Panc1 (cell line): ENCODE measurements around the gene DHX38. TPM values are rescaled to one million over a fixed set of nuclear protein-coding genes. Genes with fewer than 3 reads are reported as not detected.

Experiments used
- ATAC-seq: fragments of 200-7000 bp; cut with Tn5 transposase; 2 replicates; pipeline ENCODE4 v1.9.1; 2020; ENCODE audit warnings: mild to moderate bottlenecking, moderate library complexity
- BruUV-seq: library from RNA; stranded (reverse); fragments of 400-500 nt; replicated peaks from 2 replicates; lab custom pipeline; 2021; lab: Mats Ljungman, UMichigan
- CTCF ChIA-PET: fragments of 300-600 bp; sonication (Branson Sonifier 250); formaldehyde crosslinking; loops from one replicate; lab custom pipeline; 2022; ENCODE audit warnings: antibody characterized with exemption; lab: Charles Lee
- POLR2A ChIA-PET: fragments of 300-600 bp; sonication (Branson Sonifier 250); formaldehyde crosslinking; loops from one replicate; lab custom pipeline; 2022; ENCODE audit warnings: antibody characterized with exemption; lab: Charles Lee
- DNase-seq: peaks from one replicate; pipeline ENCODE4 v3.0.0-alpha.2; 2010; ENCODE audit warnings: low read depth, low spot score
- H3K27ac ChIP-seq: 2 replicates; pipeline ENCODE4 v1.5.1; 2011; ENCODE audit warnings: mild to moderate bottlenecking, low read length, inconsistent platforms
- H3K27me3 ChIP-seq: fragments of 200-500 bp; sonication (Bioruptor generic); 2 replicates; pipeline ENCODE4 v1.6.0; 2014; ENCODE audit warnings: low read length, inconsistent platforms; ENCODE audit not compliant: control insufficient read depth, insufficient read depth
- H3K36me3 ChIP-seq: fragments of 200-500 bp; sonication (Bioruptor generic); 2 replicates; pipeline ENCODE4 v1.5.1; 2014; ENCODE audit warnings: inconsistent platforms, mild to moderate bottlenecking, low read length, moderate library complexity; ENCODE audit not compliant: control insufficient read depth, insufficient read depth
- H3K4me1 ChIP-seq: 2 replicates; pipeline ENCODE4 v1.5.1; 2011; ENCODE audit warnings: inconsistent platforms, mild to moderate bottlenecking, low read length, moderate library complexity; ENCODE audit not compliant: control insufficient read depth, insufficient read depth
- H3K4me3 ChIP-seq, 2 experiments: 2 replicates each; pipeline ENCODE4 v1.5.1; 2011 to 2012; ENCODE audit warnings: low read depth in 2 of 2, low read length in 2 of 2, mild to moderate bottlenecking in 2 of 2, inconsistent platforms in 1 of 2, moderate library complexity in 1 of 2
- H3K9me3 ChIP-seq: fragments of 200-500 bp; sonication (Bioruptor generic); 2 replicates; pipeline ENCODE4 v1.5.1; 2014; ENCODE audit warnings: low read depth, mild to moderate bottlenecking, inconsistent platforms, low read length, moderate library complexity; ENCODE audit not compliant: control insufficient read depth, insufficient read depth
- CTCF ChIP-seq: fragments of 450-650 bp; IDR thresholded peaks from 2 replicates; pipeline ENCODE4 v1.5.1; 2017; ENCODE audit warnings: mild to moderate bottlenecking
- POLR2AphosphoS5 ChIP-seq: IDR thresholded peaks from 2 replicates; pipeline ENCODE4 v1.6.1; 2012; ENCODE audit warnings: mild to moderate bottlenecking, low read depth, low read length, moderate library complexity
- REST ChIP-seq, 2 experiments: IDR thresholded peaks; 2 replicates each; pipeline ENCODE4 v1.6.1; 2011 to 2012; ENCODE audit warnings: low read depth in 2 of 2, control low read depth in 1 of 2, low read length in 1 of 2, mild to moderate bottlenecking in 1 of 2, moderate library complexity in 1 of 2; ENCODE audit not compliant: insufficient read depth in 1 of 2
- SIN3A ChIP-seq: IDR thresholded peaks from 2 replicates; pipeline ENCODE4 v1.6.1; 2012; ENCODE audit warnings: low read depth, mild to moderate bottlenecking, low read length, moderate library complexity, borderline replicate concordance; ENCODE audit not compliant: insufficient read depth
- TCF7L2 ChIP-seq: IDR thresholded peaks from 2 replicates; pipeline ENCODE4 v1.6.1; 2011; ENCODE audit warnings: mild to moderate bottlenecking, low read depth, low read length, inconsistent platforms
- in situ Hi-C: cut with HindIII; loops from 2 replicates; pipeline ENCODE4 v1.10.0; 2016; ENCODE audit warnings: low sequenced_read_pairs, low pct_unique_long_range_greater_than_20kb
- intact Hi-C: fragments of 100-400 bp; cut with micrococcal nuclease; formaldehyde crosslinking; loops from one replicate; pipeline ENCODE4 v1.10.0; 2022; ENCODE audit not compliant: unreplicated experiment
- total RNA-seq: library from RNA; stranded (reverse); gene quantifications from one replicate; pipeline ENCODE4 v1.2.1, GENCODE V29; 2021; ENCODE audit not compliant: unreplicated experiment

DHX38 gene
- total RNA-seq, 1 experiment from 2014 or later, result 45.5 TPM

- ChIA-PET POLR2A (no interaction called here), CTCF (no interaction called here)
- DNase-seq (no peak), ATAC-seq (no peak)
- no peaks in the 10 kb centered on the region for H3K4me1 ChIP-seq
- H3K4me3 ChIP-seq, result no peak overlapping the region
- intact Hi-C loops, result no loop called here
- H3K27ac ChIP-seq, result no peak overlapping the region
- H3K27me3 ChIP-seq, result no peaks in the 10 kb centered on the region
- in situ Hi-C loops, result no loop called here
- no peak for TF ChIP-seq SIN3A
- no peak for TF ChIP-seq REST (IDR thresholded peaks at IDR 0.05; ENCODE audit: insufficient read depth in 1 of 2, low read depth in 2 of 2, low read length in 1 of 2)
- no peak for TF ChIP-seq CTCF
- TF ChIP-seq POLR2AphosphoS5, result no peak
- no peak for TF ChIP-seq TCF7L2
- BruUV-seq, result no TSS peak
- H3K9me3 ChIP-seq, result no peaks in the 10 kb centered on the region
- H3K36me3 ChIP-seq, result peaks cover 4% of the 10 kb centered on the region
Observed at GRCh38 chr16:72107371-72107770, 13.7 kb downstream of the DHX38 start.

GRCh38 chr16:72108353-72109102 lies 14.9 kb downstream of the DHX38 start:
- no TSS peak for BruUV-seq
- intact Hi-C loops (no loop called here), in situ Hi-C loops (no loop called here)
- ChIA-PET POLR2A (no interaction called here), CTCF (no interaction called here)
- Histone ChIP-seq H3K27ac (no peak overlapping the region), H3K9me3 (no peaks in the 10 kb centered on the region), H3K36me3 (peaks cover 4% of the 10 kb centered on the region), H3K4me3 (no peak overlapping the region), H3K27me3 (no peaks in the 10 kb centered on the region), H3K4me1 (no peaks in the 10 kb centered on the region)
- TF ChIP-seq CTCF (no peak), POLR2AphosphoS5 (no peak)
- DNase-seq (no peak), ATAC-seq (no peak)
